ENCODE measurements around the gene C4orf46. TPM values are rescaled to one million over a fixed set of nuclear protein-coding genes. Genes with fewer than 3 reads are reported as not detected.

C4orf46 gene
- polyA plus RNA-seq, 1 of the 3 experiments (the other 2 are of a cell fraction), result 7.0 TPM

DNA sequence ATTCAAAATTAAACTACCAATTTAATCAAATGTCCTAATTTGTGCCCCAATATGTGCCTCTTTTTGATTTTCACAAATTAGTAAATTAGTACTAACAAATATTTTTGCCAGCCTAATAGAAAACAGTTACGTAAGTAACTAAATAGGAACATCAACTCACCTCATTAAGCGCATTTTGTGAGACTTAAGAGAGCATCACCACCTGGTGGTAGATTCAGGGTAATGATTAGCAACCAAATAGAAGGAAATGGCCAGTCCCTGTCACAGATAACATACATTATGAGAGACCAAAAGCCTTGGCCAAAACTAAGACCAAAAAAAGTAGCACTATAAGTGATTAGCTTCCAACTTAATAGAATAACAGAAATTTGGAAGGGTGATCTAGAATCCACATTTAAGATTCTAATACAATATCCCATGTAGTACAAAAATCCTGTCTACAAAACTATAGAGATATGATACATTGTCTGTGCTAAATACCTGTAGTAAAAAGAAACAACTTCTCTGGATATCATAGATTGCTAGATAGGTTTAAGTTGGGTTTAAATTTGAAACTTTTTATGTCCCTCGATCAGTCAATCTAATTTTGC is 46.7 kb downstream of the C4orf46 start:
- no peaks in the 10 kb centered on the region for H3K9me2 ChIP-seq
- no peaks in the 10 kb centered on the region for H3K9me3 ChIP-seq
- no peaks in the 10 kb centered on the region for H4K20me1 ChIP-seq (ENCODE audit: insufficient read depth)
- POLR2A ChIA-PET, result no interaction called here
- no peak overlapping the region for H3K4me3 ChIP-seq (ENCODE audit: low read depth in 2 of 2, low read length in 1 of 2)
- no peaks in the 10 kb centered on the region for H3K79me2 ChIP-seq (ENCODE audit: insufficient read depth)
- H3K27ac ChIP-seq (ENCODE audit: low read depth in 2 of 2, low read length in 1 of 2), result no peak overlapping the region
- no peak overlapping the region for H3K4me2 ChIP-seq
- H3K27me3 ChIP-seq (ENCODE audit: insufficient read depth), result no peaks in the 10 kb centered on the region
- H2AFZ ChIP-seq (ENCODE audit: low read depth), result no peak overlapping the region
- WGBS (ENCODE audit: low lambda C conversion rate), result 35% methylated on average over 3 of the region's 3 CpGs
- H3K4me1 ChIP-seq (ENCODE audit: control insufficient read depth in 1 of 2, insufficient read depth in 2 of 2, low read depth in 1 of 2, low read length in 1 of 2), result no peaks in the 10 kb centered on the region
- TF ChIP-seq, protein P1, sequence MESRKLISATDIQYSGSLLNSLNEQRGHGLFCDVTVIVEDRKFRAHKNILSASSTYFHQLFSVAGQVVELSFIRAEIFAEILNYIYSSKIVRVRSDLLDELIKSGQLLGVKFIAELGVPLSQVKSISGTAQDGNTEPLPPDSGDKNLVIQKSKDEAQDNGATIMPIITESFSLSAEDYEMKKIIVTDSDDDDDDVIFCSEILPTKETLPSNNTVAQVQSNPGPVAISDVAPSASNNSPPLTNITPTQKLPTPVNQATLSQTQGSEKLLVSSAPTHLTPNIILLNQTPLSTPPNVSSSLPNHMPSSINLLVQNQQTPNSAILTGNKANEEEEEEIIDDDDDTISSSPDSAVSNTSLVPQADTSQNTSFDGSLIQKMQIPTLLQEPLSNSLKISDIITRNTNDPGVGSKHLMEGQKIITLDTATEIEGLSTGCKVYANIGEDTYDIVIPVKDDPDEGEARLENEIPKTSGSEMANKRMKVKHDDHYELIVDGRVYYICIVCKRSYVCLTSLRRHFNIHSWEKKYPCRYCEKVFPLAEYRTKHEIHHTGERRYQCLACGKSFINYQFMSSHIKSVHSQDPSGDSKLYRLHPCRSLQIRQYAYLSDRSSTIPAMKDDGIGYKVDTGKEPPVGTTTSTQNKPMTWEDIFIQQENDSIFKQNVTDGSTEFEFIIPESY (IDR thresholded peaks at IDR 0.05; ENCODE audit: borderline replicate concordance, low read depth), result no peak
- TF ChIP-seq RAD21 (IDR thresholded peaks at IDR 0.05; ENCODE audit: low read length) (peak; percentile 90), POLR2AphosphoS5 (IDR thresholded peaks at IDR 0.05; ENCODE audit: low read depth, low read length) (no peak), NFIC (IDR thresholded peaks at IDR 0.05; ENCODE audit: borderline replicate concordance) (no peak), RFX5 (IDR thresholded peaks at IDR 0.05; ENCODE audit: low read length) (no peak), FOSL2 (IDR thresholded peaks at IDR 0.05; ENCODE audit: borderline replicate concordance, low read depth) (no peak), GATA2 (CRISPR knock-in tag; IDR thresholded peaks at IDR 0.05) (no peak), ELF1 (IDR thresholded peaks at IDR 0.05) (no peak), RXRA (IDR thresholded peaks at IDR 0.05; ENCODE audit: borderline replicate concordance, low read depth) (no peak), GABPA (IDR thresholded peaks at IDR 0.05; ENCODE audit: low read depth) (no peak), MEF2A (IDR thresholded peaks at IDR 0.05; ENCODE audit: borderline replicate concordance, low read depth) (no peak), EP300 (IDR thresholded peaks at IDR 0.05; ENCODE audit: borderline replicate concordance in 1 of 2, low read depth in 1 of 2, low read length in 1 of 2) (no peak), JUND (IDR thresholded peaks at IDR 0.05) (no peak), FOXM1 (IDR thresholded peaks at IDR 0.05; ENCODE audit: low read depth) (no peak), TEAD4 (IDR thresholded peaks at IDR 0.05; ENCODE audit: borderline replicate concordance, insufficient read depth) (no peak), SMC3 (IDR thresholded peaks at IDR 0.05; ENCODE audit: low read depth, low read length) (peak; percentile 93), TAF1 (IDR thresholded peaks at IDR 0.05; ENCODE audit: borderline replicate concordance, low read depth, low read length) (no peak), MXI1 (IDR thresholded peaks at IDR 0.05; ENCODE audit: low read depth, low read length) (no peak)
- TF ChIP-seq, protein P2, sequence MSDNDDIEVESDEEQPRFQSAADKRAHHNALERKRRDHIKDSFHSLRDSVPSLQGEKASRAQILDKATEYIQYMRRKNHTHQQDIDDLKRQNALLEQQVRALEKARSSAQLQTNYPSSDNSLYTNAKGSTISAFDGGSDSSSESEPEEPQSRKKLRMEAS (IDR thresholded peaks at IDR 0.05; ENCODE audit: low read depth), result no peak
- TF ChIP-seq, protein P3, sequence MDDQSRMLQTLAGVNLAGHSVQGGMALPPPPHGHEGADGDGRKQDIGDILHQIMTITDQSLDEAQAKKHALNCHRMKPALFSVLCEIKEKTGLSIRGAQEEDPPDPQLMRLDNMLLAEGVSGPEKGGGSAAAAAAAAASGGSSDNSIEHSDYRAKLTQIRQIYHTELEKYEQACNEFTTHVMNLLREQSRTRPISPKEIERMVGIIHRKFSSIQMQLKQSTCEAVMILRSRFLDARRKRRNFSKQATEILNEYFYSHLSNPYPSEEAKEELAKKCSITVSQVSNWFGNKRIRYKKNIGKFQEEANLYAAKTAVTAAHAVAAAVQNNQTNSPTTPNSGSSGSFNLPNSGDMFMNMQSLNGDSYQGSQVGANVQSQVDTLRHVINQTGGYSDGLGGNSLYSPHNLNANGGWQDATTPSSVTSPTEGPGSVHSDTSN (IDR thresholded peaks at IDR 0.05), result no peak
- TF ChIP-seq, protein P4, sequence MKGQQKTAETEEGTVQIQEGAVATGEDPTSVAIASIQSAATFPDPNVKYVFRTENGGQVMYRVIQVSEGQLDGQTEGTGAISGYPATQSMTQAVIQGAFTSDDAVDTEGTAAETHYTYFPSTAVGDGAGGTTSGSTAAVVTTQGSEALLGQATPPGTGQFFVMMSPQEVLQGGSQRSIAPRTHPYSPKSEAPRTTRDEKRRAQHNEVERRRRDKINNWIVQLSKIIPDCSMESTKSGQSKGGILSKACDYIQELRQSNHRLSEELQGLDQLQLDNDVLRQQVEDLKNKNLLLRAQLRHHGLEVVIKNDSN (IDR thresholded peaks at IDR 0.05; ENCODE audit: borderline replicate concordance, low read depth), result no peak
- TF ChIP-seq, protein P5, sequence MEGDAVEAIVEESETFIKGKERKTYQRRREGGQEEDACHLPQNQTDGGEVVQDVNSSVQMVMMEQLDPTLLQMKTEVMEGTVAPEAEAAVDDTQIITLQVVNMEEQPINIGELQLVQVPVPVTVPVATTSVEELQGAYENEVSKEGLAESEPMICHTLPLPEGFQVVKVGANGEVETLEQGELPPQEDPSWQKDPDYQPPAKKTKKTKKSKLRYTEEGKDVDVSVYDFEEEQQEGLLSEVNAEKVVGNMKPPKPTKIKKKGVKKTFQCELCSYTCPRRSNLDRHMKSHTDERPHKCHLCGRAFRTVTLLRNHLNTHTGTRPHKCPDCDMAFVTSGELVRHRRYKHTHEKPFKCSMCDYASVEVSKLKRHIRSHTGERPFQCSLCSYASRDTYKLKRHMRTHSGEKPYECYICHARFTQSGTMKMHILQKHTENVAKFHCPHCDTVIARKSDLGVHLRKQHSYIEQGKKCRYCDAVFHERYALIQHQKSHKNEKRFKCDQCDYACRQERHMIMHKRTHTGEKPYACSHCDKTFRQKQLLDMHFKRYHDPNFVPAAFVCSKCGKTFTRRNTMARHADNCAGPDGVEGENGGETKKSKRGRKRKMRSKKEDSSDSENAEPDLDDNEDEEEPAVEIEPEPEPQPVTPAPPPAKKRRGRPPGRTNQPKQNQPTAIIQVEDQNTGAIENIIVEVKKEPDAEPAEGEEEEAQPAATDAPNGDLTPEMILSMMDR (IDR thresholded peaks at IDR 0.05), result peak; percentile 80
- TF ChIP-seq, protein P6, sequence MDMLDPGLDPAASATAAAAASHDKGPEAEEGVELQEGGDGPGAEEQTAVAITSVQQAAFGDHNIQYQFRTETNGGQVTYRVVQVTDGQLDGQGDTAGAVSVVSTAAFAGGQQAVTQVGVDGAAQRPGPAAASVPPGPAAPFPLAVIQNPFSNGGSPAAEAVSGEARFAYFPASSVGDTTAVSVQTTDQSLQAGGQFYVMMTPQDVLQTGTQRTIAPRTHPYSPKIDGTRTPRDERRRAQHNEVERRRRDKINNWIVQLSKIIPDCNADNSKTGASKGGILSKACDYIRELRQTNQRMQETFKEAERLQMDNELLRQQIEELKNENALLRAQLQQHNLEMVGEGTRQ (IDR thresholded peaks at IDR 0.05; ENCODE audit: borderline replicate concordance, low read depth, low read length), result no peak
- TF ChIP-seq, protein P7, sequence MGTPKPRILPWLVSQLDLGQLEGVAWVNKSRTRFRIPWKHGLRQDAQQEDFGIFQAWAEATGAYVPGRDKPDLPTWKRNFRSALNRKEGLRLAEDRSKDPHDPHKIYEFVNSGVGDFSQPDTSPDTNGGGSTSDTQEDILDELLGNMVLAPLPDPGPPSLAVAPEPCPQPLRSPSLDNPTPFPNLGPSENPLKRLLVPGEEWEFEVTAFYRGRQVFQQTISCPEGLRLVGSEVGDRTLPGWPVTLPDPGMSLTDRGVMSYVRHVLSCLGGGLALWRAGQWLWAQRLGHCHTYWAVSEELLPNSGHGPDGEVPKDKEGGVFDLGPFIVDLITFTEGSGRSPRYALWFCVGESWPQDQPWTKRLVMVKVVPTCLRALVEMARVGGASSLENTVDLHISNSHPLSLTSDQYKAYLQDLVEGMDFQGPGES (IDR thresholded peaks at IDR 0.05; ENCODE audit: low read depth, low read length), result no peak
- no peaks in the 10 kb centered on the region for H3K36me3 ChIP-seq (replicated peaks in 1 of 2; ENCODE audit: control insufficient read depth in 1 of 2, insufficient read depth in 2 of 2, low read length in 1 of 2)
- no peak overlapping the region for H3K9ac ChIP-seq
- H3F3A ChIP-seq (replicated peaks; ENCODE audit: insufficient read depth), result no peaks in the 10 kb centered on the region
- CTCF ChIA-PET, result interaction anchor here (0.6 to 6.2 kb wide), 17 partner anchors 10 to 451 kb away, joined by 3 to 54 read pairs (median 4); no protein-coding TSS in a partner anchor
- DNase-seq, result peak; percentile 32

Measured in SK-N-SH (cell line).